ENCODE measurements around the gene HFE. TPM values are rescaled to one million over a fixed set of nuclear protein-coding genes. Genes with fewer than 3 reads are reported as not detected.

Gene HFE
- polyA plus RNA-seq, 3 donors: 13.5 to 16.1 (median 14.1) TPM

DNA sequence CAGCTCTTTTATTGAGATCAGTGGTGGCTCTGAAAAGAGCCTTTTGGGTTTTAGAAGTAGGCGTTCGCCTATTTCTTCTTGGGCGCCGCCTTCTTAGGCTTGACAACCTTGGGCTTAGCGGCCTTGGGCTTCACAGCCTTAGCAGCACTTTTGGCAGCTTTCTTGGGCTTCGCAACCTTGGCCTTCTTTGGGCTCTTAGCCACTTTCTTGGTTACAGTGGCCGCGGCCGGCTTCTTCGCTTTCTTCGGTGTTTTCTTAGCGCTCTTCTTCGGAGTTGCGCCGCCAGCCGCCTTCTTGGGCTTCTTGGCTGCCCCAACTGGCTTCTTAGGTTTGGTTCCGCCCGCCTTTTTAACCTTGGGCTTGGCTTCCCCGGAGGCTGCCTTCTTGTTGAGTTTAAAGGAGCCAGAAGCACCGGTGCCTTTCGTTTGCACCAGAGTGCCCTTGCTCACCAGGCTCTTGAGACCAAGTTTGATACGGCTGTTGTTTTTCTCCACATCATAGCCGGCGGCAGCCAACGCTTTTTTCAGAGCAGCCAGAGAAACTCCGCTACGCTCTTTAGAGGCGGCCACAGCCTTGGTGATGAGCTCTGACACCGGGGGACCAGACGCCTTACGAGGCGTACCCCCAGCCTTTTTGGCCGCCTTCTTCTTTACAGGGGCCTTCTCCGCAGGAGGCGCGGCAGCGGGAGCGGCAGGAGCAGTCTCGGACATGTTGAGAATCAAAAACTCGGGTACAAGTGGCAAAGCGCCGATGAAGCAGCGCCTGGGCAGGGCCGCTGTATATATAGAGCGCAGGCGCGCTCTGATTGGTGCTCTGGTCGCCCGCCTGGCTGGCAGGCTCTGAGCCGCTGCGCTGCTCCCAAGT, 31.3 kb upstream of the HFE start:
- H3K27me3 Mint-ChIP-seq (ENCODE audit: low read depth in 3 of 3): peaks cover 0 to 1% (median 0%) of the 10 kb centered on the region in 3 donors
- H3K27me3 ChIP-seq (ENCODE audit: control insufficient read depth in 2 of 2, insufficient read depth in 2 of 2, low read length in 2 of 2): no peaks in the 10 kb centered on the region

More for the DNA sequence above, 31.3 kb upstream of the HFE start:
- Histone ChIP-seq H3K4me3 (replicated peaks in 1 of 3; ENCODE audit: low read depth in 2 of 3, low read length in 3 of 3) (peak overlapping the region; percentile 71 to 100 (median 93)), H3K79me2 (ENCODE audit: insufficient read depth, low read length) (no peaks in the 10 kb centered on the region), H3K9me3 (replicated peaks in 1 of 2; ENCODE audit: control insufficient read depth in 1 of 2, insufficient read depth in 1 of 2, low read length in 2 of 2) (no peaks in the 10 kb centered on the region), H4K20me1 (ENCODE audit: insufficient read depth, low read length) (no peaks in the 10 kb centered on the region), H3K4me2 (replicated peaks; ENCODE audit: extremely low read depth, low read length, poor library complexity, severe bottlenecking) (peak overlapping the region; percentile 90), H3K9ac (ENCODE audit: insufficient read depth, low read length, poor library complexity, severe bottlenecking) (peak overlapping the region; percentile 58), H3K36me3 (replicated peaks in 1 of 2; ENCODE audit: control insufficient read depth in 1 of 2, insufficient read depth in 2 of 2, low read length in 2 of 2) (no peaks in the 10 kb centered on the region), H2AFZ (ENCODE audit: insufficient read depth, low read depth, low read length, poor library complexity, severe bottlenecking) (peak overlapping the region; percentile 87), H3K4me1 (ENCODE audit: control insufficient read depth in 1 of 2, insufficient read depth in 2 of 2, low read length in 2 of 2) (peaks cover 30 to 41% of the 10 kb centered on the region in 2 donors), H3K27ac (ENCODE audit: low read depth in 1 of 2, low read length in 2 of 2) (peak overlapping the region; percentile 84 to 86)
- Mint-ChIP-seq H3K36me3 (no peaks in the 10 kb centered on the region), H3K9me3 (no peaks in the 10 kb centered on the region), H3K27ac (peak overlapping the region; percentile 87 to 95 (median 94)), H3K4me1 (peaks cover 35% of the 10 kb centered on the region), H3K4me3 (peak overlapping the region; percentile 99 to 100)
- intact Hi-C loops (cut with micrococcal nuclease): loop anchor here in 1 of 2 donors (5.0 kb wide), 1 partner anchor 34 kb away; a partner anchor contains a TSS
- 0% methylated on average over 51 of the region's 51 CpGs for WGBS (ENCODE audit: insufficient coverage)
- TF ChIP-seq, protein P1, sequence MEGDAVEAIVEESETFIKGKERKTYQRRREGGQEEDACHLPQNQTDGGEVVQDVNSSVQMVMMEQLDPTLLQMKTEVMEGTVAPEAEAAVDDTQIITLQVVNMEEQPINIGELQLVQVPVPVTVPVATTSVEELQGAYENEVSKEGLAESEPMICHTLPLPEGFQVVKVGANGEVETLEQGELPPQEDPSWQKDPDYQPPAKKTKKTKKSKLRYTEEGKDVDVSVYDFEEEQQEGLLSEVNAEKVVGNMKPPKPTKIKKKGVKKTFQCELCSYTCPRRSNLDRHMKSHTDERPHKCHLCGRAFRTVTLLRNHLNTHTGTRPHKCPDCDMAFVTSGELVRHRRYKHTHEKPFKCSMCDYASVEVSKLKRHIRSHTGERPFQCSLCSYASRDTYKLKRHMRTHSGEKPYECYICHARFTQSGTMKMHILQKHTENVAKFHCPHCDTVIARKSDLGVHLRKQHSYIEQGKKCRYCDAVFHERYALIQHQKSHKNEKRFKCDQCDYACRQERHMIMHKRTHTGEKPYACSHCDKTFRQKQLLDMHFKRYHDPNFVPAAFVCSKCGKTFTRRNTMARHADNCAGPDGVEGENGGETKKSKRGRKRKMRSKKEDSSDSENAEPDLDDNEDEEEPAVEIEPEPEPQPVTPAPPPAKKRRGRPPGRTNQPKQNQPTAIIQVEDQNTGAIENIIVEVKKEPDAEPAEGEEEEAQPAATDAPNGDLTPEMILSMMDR (IDR thresholded peaks at IDR 0.05): no peak
- DNase-seq: peak; percentile 61 to 80 (median 78)

Measured in CD14-positive monocyte (primary cell).